GM21515 (cell line): ENCODE measurements around the gene NLRP9.

Source experiments
- ATAC-seq: cut with Tn5 transposase; IDR thresholded peaks from one replicate; pipeline ENCODE4 v1.9.1; 2021; ENCODE audit not compliant: unreplicated experiment

The NLRP9 gene

GRCh38 chr19:55689411-55690108, 48.6 kb downstream of the NLRP9 start:
- ATAC-seq = no peak

- no peak for ATAC-seq
Observed at GRCh38 chr19:55688422-55689218, 49.6 kb downstream of the NLRP9 start.

- ATAC-seq = no peak
Observed at GRCh38 chr19:55687281-55688201, 50.7 kb downstream of the NLRP9 start.

DNA sequence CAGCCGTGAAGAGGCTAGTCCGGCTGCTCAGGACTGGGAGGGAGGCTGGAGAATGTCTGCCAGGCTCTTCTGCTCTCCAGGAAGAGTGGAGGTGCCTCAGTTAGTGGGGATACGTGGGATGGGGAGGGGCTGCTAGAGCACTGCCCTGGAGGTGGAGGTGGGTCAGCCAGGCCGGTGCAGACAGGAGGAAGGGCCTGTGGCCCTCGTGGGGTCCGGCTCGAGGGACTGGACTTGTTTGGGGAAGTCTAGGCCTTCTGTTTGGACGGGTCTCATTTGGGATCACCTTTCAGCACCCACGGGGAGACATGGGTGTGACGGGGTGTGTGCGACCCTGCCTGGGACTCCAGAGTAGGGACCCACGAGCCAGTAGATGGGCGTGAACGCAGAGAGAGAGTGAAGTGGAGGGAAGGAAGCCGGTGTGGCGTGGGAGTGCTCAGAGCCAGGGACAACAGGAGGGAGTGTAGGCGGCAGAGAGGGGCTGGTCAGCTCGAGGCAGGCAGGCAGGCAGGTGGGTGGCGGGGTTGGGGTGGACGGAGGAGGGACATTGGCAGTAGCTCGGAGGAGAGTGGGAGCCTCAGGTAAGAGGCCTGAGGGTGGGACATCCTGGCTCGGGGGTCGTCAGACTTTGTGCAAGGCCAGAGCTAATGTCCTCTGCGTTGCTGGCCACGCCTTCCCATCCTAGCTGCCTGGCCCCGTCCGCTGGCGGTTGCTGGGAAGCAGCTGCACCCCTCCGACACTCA, 51.7 kb downstream of the NLRP9 start:
- ATAC-seq = no peak

GRCh38 chr19:55685776-55686175, 52.4 kb downstream of the NLRP9 start:
- ATAC-seq = no peak

DNA sequence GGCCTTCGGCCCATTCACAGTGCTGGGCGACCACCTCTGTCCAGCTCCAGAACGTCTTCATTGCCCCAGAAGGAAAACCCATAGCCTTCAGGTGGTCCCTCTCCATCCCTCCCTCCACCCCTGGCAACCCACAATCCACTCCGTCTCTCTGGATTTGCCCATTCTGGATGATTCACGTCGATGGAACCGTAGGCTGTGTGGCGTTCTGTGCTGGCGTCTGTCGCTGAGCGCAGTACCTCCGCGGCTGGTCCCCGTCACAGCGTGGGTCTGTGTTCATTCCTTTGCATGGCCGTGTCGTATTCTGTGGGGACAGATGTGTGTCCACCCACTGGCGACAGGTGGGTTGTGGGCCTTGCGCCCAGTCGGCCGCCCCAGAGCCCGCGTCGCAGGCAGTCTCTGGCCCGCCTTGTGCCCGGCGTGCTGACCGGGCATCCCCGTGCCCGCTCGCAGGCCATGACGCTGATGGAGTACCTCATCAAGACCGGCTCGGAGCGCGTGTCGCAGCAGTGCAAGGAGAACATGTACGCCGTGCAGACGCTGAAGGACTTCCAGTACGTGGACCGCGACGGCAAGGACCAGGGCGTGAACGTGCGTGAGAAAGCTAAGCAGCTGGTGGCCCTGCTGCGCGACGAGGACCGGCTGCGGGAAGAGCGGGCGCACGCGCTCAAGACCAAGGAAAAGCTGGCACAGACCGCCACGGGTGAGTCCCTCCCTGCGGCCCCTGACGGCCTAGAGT, 53.1 kb downstream of the NLRP9 start:
- no peak for ATAC-seq

- ATAC-seq = no peak
Observed at GRCh38 chr19:55683449-55684261, 54.5 kb downstream of the NLRP9 start.

- ATAC-seq = no peak
Observed at GRCh38 chr19:55681131-55682092, 56.8 kb downstream of the NLRP9 start.

DNA sequence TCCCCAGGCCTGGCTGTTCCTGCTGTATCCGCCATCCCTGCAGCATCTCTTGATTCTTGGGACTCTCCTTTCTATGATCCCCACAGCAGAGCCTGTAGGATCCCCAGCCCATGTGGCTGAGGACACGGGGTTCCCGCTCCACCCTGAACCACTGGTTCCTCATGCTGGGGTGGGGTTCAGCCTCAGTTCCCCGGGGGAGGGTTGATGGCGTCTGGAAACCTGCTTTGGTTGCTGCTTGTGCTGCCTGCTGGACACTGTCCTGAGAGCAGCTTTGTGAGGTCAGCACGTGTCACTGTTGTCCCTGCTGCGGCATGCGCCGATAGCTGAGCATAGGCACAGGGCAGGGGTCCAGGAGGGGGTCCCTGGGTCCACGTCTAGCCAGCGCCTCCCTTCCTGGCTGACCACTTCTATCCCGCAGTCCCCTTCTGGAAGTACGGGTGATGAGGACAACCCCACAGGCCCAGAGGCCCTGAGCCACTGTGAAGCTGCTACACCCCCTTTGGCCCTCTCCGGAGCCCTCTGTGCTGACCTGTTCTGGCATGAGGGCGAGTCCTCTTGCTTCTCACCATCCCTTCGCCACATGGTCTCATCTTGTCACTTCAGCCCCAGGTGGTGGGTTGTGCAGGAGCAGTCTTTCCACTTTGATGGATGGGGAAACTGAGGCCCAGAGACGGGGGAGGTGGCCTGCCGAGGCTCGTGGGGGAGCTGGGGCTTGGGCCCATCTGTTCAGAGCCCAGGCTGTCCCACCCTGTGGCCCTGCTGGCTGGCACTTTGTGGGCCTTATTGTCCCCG, 57.7 kb downstream of the NLRP9 start:
- no peak for ATAC-seq

- no peak for ATAC-seq
Observed at GRCh38 chr19:55679343-55680257, 58.6 kb downstream of the NLRP9 start.

- ATAC-seq = peak; percentile 66
Observed at GRCh38 chr19:55678121-55678671, 60.0 kb downstream of the NLRP9 start.

DNA sequence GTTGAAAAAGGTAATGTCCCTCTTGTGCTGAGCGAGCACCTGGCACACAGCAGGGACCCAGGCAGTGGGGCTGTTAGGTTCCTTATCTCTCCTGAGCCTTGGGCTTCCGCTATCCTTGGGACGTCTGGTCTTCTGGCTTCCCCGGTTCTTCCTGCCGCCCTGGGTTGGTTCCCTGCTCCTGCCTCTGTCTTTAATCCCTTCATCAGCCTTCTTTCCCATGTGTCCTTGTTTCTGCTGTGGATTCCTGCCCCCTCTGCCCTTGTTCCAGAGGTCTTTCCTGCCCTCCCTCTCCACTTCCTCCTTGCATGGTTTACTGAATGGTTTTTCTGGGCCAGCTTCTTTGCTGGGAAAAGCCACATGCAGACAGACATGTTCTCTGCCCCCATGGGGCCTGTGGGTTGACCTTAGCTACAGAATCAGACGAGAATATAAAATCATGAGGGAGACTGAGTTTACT, 60.6 kb downstream of the NLRP9 start:
- no peak for ATAC-seq

- no peak for ATAC-seq
Observed at GRCh38 chr19:55676889-55677505, 61.2 kb downstream of the NLRP9 start.

DNA sequence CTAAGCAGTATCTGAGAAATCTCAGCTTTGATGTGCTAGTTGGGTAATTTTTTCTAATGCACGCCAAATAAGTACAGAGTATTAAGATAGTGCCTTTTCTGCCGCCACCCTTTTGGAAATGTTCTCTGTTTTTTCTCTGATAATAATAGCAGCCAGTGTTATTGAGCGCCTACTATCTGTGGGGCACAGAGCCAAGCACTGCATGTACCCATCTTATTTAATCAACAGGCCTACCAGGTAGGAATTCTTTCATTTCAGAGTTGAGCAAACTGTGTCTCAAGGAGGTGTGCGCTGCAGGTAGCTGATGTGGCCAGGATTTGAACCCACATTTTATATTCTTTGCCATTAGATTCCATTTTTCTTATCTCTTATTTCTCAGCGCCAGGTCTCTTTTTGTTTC, 61.8 kb downstream of the NLRP9 start:
- ATAC-seq = no peak

GRCh38 chr19:55675661-55676354, 62.4 kb downstream of the NLRP9 start:
- no peak for ATAC-seq
